Amniotic epithelial cell (primary cell): ENCODE results near the gene HOXA7.

Experiments
- DNase-seq: peaks from one replicate; pipeline ENCODE4 v3.0.0-alpha.2; 2010; ENCODE audit warnings: low read depth

The HOXA7 gene

GRCh38 chr7:27193335-27194001, 37.0 kb upstream of the HOXA7 start:
- DNase-seq: no peak

- no peak for DNase-seq
Observed at GRCh38 chr7:27192546-27193334, 36.3 kb upstream of the HOXA7 start.

- no peak for DNase-seq
Observed at GRCh38 chr7:27191833-27192545, 35.5 kb upstream of the HOXA7 start.

GRCh38 chr7:27191161-27191731, 34.8 kb upstream of the HOXA7 start:
- DNase-seq: no peak

GRCh38 chr7:27189997-27190748, 33.7 kb upstream of the HOXA7 start:
- DNase-seq: no peak

- DNase-seq: no peak
Observed at GRCh38 chr7:27189295-27189996, 33.0 kb upstream of the HOXA7 start.

- no peak for DNase-seq
Observed at GRCh38 chr7:27188386-27189294, 32.2 kb upstream of the HOXA7 start.

GRCh38 chr7:27187475-27188385, 31.3 kb upstream of the HOXA7 start:
- no peak for DNase-seq

GRCh38 chr7:27186668-27187474, 30.4 kb upstream of the HOXA7 start:
- no peak for DNase-seq

- no peak for DNase-seq
Observed at GRCh38 chr7:27185854-27186667, 29.6 kb upstream of the HOXA7 start.

GRCh38 chr7:27185013-27185853, 28.8 kb upstream of the HOXA7 start, which contains the start of gene HOXA11:
TSS of gene HOXA11 (minus strand) at chr7:27185232. CDS start at chr7:27185144, 88 bp downstream.
- DNase-seq: peak; percentile 7

- no peak for DNase-seq
Observed at GRCh38 chr7:27184337-27185012, 28.0 kb upstream of the HOXA7 start.

- DNase-seq: no peak
Observed at GRCh38 chr7:27183682-27184336, 27.3 kb upstream of the HOXA7 start.

GRCh38 chr7:27182861-27183681, 26.6 kb upstream of the HOXA7 start:
- DNase-seq: no peak
